GM21576 (cell line): ENCODE results near the gene ADPRS.

Experiments used
- ATAC-seq: cut with Tn5 transposase; IDR thresholded peaks from one replicate; pipeline ENCODE4 v1.9.1; 2021; ENCODE audit warnings: mild to moderate bottlenecking, moderate library complexity; ENCODE audit not compliant: unreplicated experiment

Gene ADPRS

DNA sequence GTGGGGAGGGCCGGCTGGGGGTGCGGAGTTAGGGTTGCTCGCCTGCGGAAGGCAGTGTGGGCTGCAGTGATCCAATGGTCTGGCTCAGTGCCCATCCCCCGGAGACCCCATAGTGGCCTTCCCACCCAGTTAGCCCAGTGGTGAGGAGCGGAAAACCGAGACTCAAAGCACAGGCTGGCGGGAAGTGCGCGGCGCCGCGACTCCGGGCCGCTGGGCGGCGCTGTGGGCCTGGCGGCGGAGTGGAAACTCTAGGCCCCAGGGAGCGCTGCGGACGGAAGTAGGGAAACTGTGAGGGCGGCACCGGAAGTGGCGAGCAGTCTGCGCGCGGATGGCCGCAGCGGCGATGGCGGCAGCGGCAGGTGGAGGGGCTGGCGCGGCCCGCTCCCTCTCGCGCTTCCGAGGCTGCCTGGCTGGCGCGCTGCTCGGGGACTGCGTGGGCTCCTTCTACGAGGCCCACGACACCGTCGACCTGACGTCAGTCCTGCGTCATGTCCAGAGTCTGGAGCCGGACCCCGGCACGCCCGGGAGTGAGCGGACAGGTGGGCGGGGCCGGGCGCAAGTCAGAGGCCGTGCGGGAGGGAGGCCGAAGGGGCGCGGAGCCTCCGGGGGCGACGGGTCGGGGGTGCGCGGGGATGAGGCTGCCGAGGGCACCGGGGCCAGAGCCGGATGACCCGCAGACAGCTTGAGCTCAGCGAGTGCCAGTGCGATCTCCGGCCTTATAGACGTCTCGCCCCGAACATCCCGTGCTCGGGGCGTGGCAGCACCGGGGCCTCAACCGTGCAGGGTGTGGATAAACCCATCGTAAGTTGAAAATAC lies at the start of gene ADPRS:
Gene ADPRS, plus strand, starts transcription at position 316 of the 816 bp plus-strand sequence. Its CDS starts 13 bp downstream, at position 329.
- ATAC-seq, result peak; percentile 81

DNA sequence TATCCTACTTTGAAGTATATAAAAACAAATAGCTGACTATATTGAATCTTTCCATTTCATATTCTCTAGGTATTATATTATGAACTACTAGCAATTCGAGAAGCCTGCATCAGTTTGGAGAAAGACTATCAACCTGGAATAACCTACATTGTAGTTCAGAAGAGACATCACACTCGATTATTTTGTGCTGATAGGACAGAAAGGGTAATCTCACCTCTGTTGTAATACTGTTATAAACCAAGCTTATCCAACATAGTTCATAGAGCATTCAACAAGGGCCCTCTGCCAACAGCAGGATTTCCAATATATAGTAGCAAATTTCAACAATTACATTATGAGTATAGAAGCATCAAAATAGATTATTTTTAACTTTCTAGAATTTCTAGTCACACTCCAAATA lies 48.5 kb upstream of the ADPRS start:
- ATAC-seq, result no peak

DNA sequence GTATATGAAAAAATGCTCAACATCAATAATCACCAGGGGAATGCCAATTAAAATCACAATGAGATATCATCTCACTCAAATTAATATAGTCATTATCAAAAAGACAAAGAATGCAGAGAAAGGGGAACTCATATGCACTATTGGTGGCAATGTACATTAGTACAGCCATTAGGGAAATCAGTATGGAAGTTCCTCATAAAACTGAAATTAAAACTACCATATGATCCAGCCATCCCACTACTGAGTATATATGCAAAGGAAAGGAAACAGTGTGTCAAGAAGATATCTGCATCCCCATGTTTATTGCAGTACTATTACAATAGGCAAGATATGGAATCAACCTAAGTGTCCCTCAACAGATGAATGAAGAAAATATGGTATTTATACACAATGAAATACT lies 36.9 kb upstream of the ADPRS start:
- no peak for ATAC-seq

- ATAC-seq, result no peak
Observed at GRCh38 chr1:36053978-36054377, 34.7 kb upstream of the ADPRS start.

DNA sequence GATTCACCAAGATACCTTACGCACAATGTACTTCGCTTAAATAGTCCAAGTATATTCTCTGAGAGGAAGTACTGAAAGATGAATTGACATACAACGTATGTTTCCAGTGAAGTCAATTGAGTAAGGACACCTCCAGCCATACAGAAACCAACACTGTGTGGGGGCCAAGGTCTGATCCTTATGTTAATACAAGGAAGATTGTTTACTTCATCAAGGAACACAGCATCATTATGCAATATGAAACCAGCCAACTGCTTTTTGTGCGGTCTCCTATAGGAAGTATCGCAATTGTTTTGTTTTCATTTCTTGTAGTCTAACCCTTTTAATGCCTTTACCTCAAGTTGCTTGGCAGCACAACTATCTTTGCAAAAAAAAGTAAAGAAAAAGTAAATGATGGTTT lies 33.0 kb upstream of the ADPRS start:
- no peak for ATAC-seq

DNA sequence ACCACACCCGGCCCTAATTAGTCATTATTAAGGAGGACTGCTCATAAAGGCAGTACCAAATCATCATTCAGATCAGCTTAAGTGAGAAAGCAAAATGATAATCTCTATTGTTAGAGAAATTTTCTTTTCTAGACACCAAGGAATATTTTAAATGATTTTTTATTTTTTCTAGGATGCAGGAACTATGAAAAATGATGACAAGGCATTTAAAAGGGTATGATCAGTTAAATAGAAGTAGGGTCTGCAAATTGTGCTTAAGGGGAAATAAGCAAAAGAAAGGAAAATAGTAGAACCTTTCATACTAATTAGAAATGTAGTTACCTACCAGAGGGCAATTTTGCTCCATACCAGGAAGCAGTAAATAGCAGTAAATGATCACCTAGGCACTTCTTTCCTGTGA lies 26.4 kb upstream of the ADPRS start:
- ATAC-seq, result no peak

- ATAC-seq, result no peak
Observed at GRCh38 chr1:36067871-36068270, 20.8 kb upstream of the ADPRS start.

DNA sequence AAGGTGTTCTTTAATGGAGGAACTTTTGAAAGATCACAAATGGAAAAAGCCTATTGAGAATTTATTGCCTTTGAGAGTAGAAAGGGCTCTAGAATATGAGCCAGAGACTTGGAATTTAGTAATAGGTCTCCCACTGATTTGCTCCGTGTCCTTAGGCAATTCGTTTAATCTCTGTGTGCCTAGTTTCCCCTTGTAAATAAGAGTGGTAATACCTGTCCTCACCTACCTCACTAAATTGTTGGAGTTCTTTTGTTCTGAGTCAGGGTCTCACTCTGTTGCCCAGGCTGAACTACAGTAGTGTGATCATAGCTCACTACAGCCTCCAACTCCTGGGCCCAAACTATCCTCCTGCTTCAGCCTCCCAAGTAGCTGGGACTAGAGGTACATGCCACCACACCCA lies 19.8 kb upstream of the ADPRS start:
- ATAC-seq, result no peak

DNA sequence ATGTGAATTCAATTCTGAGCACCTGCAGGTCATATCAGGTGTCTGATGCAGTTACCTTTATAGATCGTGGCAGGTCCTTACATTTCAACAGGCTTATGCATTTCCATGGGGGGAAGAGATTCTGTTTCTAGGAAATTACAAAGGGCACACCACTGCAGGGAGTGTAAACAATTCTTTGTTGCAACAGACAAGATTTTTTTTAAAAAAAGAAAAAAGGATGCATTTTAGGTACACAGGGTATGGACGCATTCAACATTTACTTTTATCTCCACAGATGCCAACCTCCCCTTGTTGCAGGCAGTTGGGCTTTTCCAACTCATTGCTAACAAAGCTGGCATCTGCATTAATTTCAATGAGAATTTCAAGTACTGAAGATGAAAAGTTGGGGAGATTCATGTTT lies 18.3 kb upstream of the ADPRS start:
- no peak for ATAC-seq

- no peak for ATAC-seq
Observed at GRCh38 chr1:36076979-36077573, 11.6 kb upstream of the ADPRS start.

- no peak for ATAC-seq
Observed at GRCh38 chr1:36080236-36080635, 8.5 kb upstream of the ADPRS start.

DNA sequence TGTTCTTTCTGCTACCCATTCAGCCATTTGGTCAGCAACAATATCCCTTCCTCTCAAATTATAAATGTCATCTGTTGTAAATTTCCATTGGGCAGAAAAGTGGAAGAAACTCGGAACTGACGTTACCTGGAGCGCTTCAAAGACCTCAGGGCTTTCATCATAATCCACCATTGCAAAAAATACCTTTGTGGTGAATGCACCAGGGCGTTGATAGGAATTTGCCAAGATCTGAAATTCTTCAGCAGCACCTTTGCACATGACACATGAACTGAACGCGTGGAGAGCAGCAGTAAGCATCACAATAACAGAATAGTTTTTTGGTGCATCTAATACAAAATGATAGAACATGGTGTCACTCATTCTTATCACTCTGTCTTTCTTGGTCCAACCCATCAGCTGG lies 7.9 kb upstream of the ADPRS start:
- ATAC-seq, result no peak

- no peak for ATAC-seq
Observed at GRCh38 chr1:36081926-36082485, 6.7 kb upstream of the ADPRS start.

DNA sequence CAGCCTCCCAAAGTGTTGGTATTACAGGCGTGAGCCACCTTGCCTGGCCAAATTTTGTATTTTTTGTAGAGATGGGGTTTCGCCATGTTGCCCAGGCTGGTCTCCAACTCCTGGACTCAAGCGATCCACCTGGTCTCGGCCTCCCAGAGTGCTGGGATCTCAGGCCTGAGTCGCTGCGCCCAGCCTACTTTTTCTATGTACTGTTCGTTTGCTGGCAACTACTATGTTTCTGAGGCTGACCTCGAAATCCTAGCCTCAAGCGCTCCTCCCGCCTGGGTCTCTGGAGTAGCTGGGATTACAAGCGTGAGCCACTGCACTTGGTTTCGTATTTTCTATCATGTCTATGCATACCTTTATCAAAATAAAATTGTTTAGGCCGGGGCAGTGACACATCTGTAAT lies 5.5 kb upstream of the ADPRS start:
- no peak for ATAC-seq

GRCh38 chr1:36083635-36084496 lies 4.8 kb upstream of the ADPRS start, which contains the start of gene TEKT2:
Gene TEKT2 (plus strand): TSS chr1:36084094. CDS start chr1:36084922, 828 bp downstream.
- ATAC-seq, result no peak

- ATAC-seq, result no peak
Observed at GRCh38 chr1:36084497-36085115, 4.1 kb upstream of the ADPRS start.

- ATAC-seq, result no peak
Observed at GRCh38 chr1:36085126-36085525, 3.6 kb upstream of the ADPRS start.

DNA sequence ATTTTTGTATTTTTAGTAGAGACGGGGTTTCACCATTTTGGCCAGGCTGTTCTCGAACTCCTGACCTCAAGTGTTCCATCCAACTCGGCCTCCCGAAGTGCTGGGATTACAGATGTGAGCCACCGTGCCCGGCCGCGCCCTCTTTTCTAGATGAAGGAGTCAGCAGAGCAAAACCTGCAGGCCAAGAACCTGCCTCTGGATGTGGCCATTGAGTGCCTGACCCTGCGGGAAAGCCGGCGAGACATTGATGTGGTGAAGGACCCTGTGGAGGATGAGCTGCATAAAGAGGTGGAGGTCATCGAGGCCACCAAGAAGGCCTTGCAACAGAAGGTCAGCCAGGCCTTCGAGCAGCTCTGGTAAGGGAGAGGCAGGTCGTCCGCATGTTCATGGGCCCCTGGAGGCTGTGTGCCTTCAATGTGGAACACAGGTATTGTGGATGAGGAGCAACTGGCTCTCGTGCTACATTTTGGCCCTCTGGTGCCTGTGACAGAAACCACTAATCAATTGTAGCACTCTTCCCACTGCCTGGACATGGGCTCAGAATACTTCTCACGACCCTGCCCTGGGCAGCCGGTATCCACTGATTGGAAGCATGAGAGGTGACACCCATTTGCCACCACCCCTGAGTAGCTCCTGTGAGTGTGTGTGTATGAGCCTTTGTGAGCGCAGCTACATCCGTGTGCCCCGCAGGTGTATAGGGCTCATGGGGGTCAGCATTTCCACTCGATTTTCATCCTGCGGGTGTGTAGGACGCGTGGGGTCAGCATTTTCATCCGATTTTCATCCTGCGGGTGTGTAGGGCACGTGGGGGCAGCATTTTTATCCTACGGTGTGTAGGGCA lies 2.8 kb upstream of the ADPRS start:
- no peak for ATAC-seq

- no peak for ATAC-seq
Observed at GRCh38 chr1:36086529-36087232, 2.0 kb upstream of the ADPRS start.
